ENCODE measurements around the gene MIF. TPM values are rescaled to one million over a fixed set of nuclear protein-coding genes. Genes with fewer than 3 reads are reported as not detected.
"Not testable (repeated sequence)": the region's sequence is repeated elsewhere in the genome, so short reads cannot be mapped to it uniquely, and the experiment has no call there.

The MIF gene
- total and polyA plus RNA-seq, 7 experiments from 2014 or later, result 179 to 1,099 (median 211) TPM

DNA sequence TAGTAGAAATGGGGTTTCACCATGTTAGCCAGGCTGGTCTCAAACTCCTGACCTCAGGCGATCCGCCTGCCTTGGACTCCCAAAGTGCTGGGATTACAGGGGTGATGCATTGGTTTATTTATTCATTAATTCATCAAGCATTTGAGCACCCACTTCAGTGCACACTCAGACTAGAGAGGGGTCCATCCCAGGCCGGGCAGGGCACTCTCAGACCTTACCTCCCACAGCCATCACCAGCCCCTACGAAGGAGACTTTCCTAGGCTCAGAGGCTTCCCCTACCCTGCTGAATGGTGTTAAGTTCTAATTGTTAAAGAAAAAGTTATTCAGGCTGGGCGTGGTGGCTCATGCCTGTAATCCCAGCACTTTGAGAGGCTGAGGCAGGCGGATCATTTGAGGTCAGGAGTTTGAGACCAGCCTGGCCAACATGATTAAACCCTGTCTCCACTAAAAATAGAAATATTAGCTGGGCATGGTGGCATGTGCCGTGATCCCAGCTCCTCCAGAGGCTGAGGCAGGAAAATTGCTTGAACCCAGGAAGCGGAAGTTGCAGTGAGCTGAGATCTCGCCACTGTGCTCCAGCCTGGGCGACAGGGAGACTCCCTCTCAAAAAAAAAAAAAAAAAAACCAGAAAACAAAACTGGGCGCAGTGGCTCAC lies 29.6 kb upstream of the MIF start:
- intact Hi-C loops (cut with micrococcal nuclease), result loop anchor here (5.0 to 10.0 kb wide), 2 partner anchors 90 to 93 kb away; no protein-coding TSS in a partner anchor
- CTCF ChIA-PET, result interaction anchor here (0.6 to 2.3 kb wide), 3 partner anchors 15 to 292 kb away, joined by 4 to 6 read pairs (median 6); no protein-coding TSS in a partner anchor
- H3K36me3 Mint-ChIP-seq, result peaks cover 0 to 34% (median 15%) of the 10 kb centered on the region in 5 donors
- H3K36me3 ChIP-seq (ENCODE audit: control insufficient read depth in 2 of 3, insufficient read depth in 3 of 3, low read length in 3 of 3), result peaks cover 0 to 20% (median 0%) of the 10 kb centered on the region in 3 experiments
- not testable (repeated sequence) for H3K27me3 Mint-ChIP-seq; ATAC-seq; H3K4me3 ChIP-seq (ENCODE audit: low read length); H3K27ac ChIP-seq (ENCODE audit: low read depth, low read length); H3K27me3 ChIP-seq (ENCODE audit: control insufficient read depth in 2 of 2, insufficient read depth in 2 of 2, low read length in 2 of 2); H3K9me3 Mint-ChIP-seq; H3K27ac Mint-ChIP-seq; H3K4me1 Mint-ChIP-seq; DNase-seq; H3K4me1 ChIP-seq (ENCODE audit: control insufficient read depth in 2 of 2, insufficient read depth in 2 of 2, low read length in 2 of 2); H3K9me3 ChIP-seq (ENCODE audit: control insufficient read depth in 2 of 3, low read length in 3 of 3); H3K4me3 Mint-ChIP-seq
- POLR2A ChIA-PET, result interaction anchor here (1.6 kb wide), 1 partner anchor 29 kb away, joined by 4 read pairs; no protein-coding TSS in a partner anchor

DNA sequence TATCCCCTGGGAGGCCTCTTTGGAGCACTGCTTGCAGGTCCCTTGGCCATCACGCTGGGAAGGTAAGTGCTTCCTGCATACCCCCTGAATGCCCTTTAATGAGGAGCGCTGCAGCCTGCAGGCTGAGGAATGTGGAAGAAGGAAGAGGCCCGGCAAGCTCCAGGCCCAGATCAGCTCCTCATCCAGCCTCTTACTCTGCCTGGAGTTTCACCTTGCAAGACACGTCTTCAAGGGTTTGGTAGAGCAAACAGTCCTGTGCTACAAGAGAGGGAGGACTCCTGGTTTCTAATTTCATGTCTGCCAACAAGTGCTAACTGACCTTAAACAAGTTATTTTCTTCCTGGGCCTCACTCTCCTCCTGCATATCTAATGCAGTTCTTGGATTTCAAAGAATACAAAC lies 25.6 kb upstream of the MIF start:
- no peaks in the 10 kb centered on the region for H3K4me1 ChIP-seq (ENCODE audit: control insufficient read depth in 2 of 2, insufficient read depth in 2 of 2, low read length in 2 of 2)
- ChIA-PET CTCF (no interaction called here), POLR2A (no interaction called here)
- H3K4me1 Mint-ChIP-seq, result peaks cover 0 to 5% (median 0%) of the 10 kb centered on the region in 7 donors
- no peaks in the 10 kb centered on the region for H3K9me3 ChIP-seq (ENCODE audit: control insufficient read depth in 2 of 3, low read length in 3 of 3)
- H3K27me3 Mint-ChIP-seq, result no peaks in the 10 kb centered on the region
- intact Hi-C loops (cut with micrococcal nuclease), result loop anchor here in 1 of 2 donors (10.0 kb wide), 1 partner anchor 86 kb away; no protein-coding TSS in a partner anchor
- H3K4me3 ChIP-seq (ENCODE audit: low read length), result no peak overlapping the region
- DNase-seq (no peak), ATAC-seq (no peak)
- H3K4me3 Mint-ChIP-seq, result no peak overlapping the region
- H3K36me3 ChIP-seq (ENCODE audit: control insufficient read depth in 2 of 3, insufficient read depth in 3 of 3, low read length in 3 of 3), result peaks cover 0 to 28% (median 0%) of the 10 kb centered on the region in 3 experiments
- no peaks in the 10 kb centered on the region for H3K27me3 ChIP-seq (ENCODE audit: control insufficient read depth in 2 of 2, insufficient read depth in 2 of 2, low read length in 2 of 2)
- H3K27ac ChIP-seq (ENCODE audit: low read depth, low read length), result no peak overlapping the region
- no peaks in the 10 kb centered on the region for H3K9me3 Mint-ChIP-seq
- peaks cover 2 to 30% (median 15%) of the 10 kb centered on the region in 5 donors for H3K36me3 Mint-ChIP-seq
- no peak overlapping the region for H3K27ac Mint-ChIP-seq

GRCh38 chr22:23874871-23875270 lies 19.3 kb upstream of the MIF start:
- CTCF ChIA-PET, result interaction anchor here (0.7 kb wide), 1 partner anchor 237 kb away, joined by 3 read pairs; no protein-coding TSS in a partner anchor
- Histone ChIP-seq H3K27ac (ENCODE audit: low read depth, low read length) (no peak overlapping the region), H3K27me3 (ENCODE audit: control insufficient read depth in 2 of 2, insufficient read depth in 2 of 2, low read length in 2 of 2) (no peaks in the 10 kb centered on the region), H3K9me3 (ENCODE audit: control insufficient read depth in 2 of 3, low read length in 3 of 3) (no peaks in the 10 kb centered on the region), H3K36me3 (ENCODE audit: control insufficient read depth in 2 of 3, insufficient read depth in 3 of 3, low read length in 3 of 3) (peaks cover 0 to 37% (median 0%) of the 10 kb centered on the region in 3 experiments), H3K4me3 (ENCODE audit: low read length) (no peak overlapping the region), H3K4me1 (ENCODE audit: control insufficient read depth in 2 of 2, insufficient read depth in 2 of 2, low read length in 2 of 2) (no peaks in the 10 kb centered on the region)
- peaks cover 1 to 48% (median 7%) of the 10 kb centered on the region in 5 donors for H3K36me3 Mint-ChIP-seq
- H3K27me3 Mint-ChIP-seq, result no peaks in the 10 kb centered on the region
- no peak overlapping the region for H3K27ac Mint-ChIP-seq
- no peak for DNase-seq
- intact Hi-C loops (cut with micrococcal nuclease), result no loop called here
- no peaks in the 10 kb centered on the region for H3K9me3 Mint-ChIP-seq
- POLR2A ChIA-PET, result no interaction called here
- H3K4me3 Mint-ChIP-seq, result no peak overlapping the region
- H3K4me1 Mint-ChIP-seq, result peaks cover 0 to 2% (median 0%) of the 10 kb centered on the region in 7 donors
- no peak for ATAC-seq

GRCh38 chr22:23875801-23876200 lies 18.4 kb upstream of the MIF start:
- Mint-ChIP-seq H3K27ac (no peak overlapping the region), H3K9me3 (no peaks in the 10 kb centered on the region), H3K27me3 (no peaks in the 10 kb centered on the region), H3K4me1 (peaks cover 0 to 2% (median 0%) of the 10 kb centered on the region in 7 donors), H3K36me3 (peaks cover 0 to 49% (median 13%) of the 10 kb centered on the region in 5 donors), H3K4me3 (no peak overlapping the region)
- Histone ChIP-seq H3K27ac (ENCODE audit: low read depth, low read length) (no peak overlapping the region), H3K27me3 (ENCODE audit: control insufficient read depth in 2 of 2, insufficient read depth in 2 of 2, low read length in 2 of 2) (no peaks in the 10 kb centered on the region), H3K9me3 (ENCODE audit: control insufficient read depth in 2 of 3, low read length in 3 of 3) (no peaks in the 10 kb centered on the region), H3K4me3 (ENCODE audit: low read length) (no peak overlapping the region), H3K4me1 (ENCODE audit: control insufficient read depth in 2 of 2, insufficient read depth in 2 of 2, low read length in 2 of 2) (no peaks in the 10 kb centered on the region), H3K36me3 (ENCODE audit: control insufficient read depth in 2 of 3, insufficient read depth in 3 of 3, low read length in 3 of 3) (peaks cover 0 to 32% (median 0%) of the 10 kb centered on the region in 3 experiments)
- CTCF ChIA-PET, result no interaction called here
- ATAC-seq (no peak), DNase-seq (no peak)
- intact Hi-C loops (cut with micrococcal nuclease), result no loop called here
- POLR2A ChIA-PET, result no interaction called here

GRCh38 chr22:23877566-23877965 lies 16.6 kb upstream of the MIF start:
- Histone ChIP-seq H3K4me3 (ENCODE audit: low read length) (no peak overlapping the region), H3K27me3 (ENCODE audit: control insufficient read depth in 2 of 2, insufficient read depth in 2 of 2, low read length in 2 of 2) (no peaks in the 10 kb centered on the region), H3K4me1 (ENCODE audit: control insufficient read depth in 2 of 2, insufficient read depth in 2 of 2, low read length in 2 of 2) (no peaks in the 10 kb centered on the region), H3K36me3 (ENCODE audit: control insufficient read depth in 2 of 3, insufficient read depth in 3 of 3, low read length in 3 of 3) (peaks cover 0 to 34% (median 0%) of the 10 kb centered on the region in 3 experiments), H3K9me3 (ENCODE audit: control insufficient read depth in 2 of 3, low read length in 3 of 3) (no peaks in the 10 kb centered on the region), H3K27ac (ENCODE audit: low read depth, low read length) (no peak overlapping the region)
- no peak overlapping the region for H3K4me3 Mint-ChIP-seq
- H3K27ac Mint-ChIP-seq, result no peak overlapping the region
- intact Hi-C loops (cut with micrococcal nuclease), result no loop called here
- H3K36me3 Mint-ChIP-seq, result peaks cover 0 to 60% (median 25%) of the 10 kb centered on the region in 5 donors
- ATAC-seq (no peak), DNase-seq (no peak)
- no peaks in the 10 kb centered on the region for H3K9me3 Mint-ChIP-seq
- CTCF ChIA-PET, result no interaction called here
- H3K27me3 Mint-ChIP-seq, result no peaks in the 10 kb centered on the region
- POLR2A ChIA-PET, result interaction anchor here (1.0 kb wide), 1 partner anchor 13 kb away, joined by 4 read pairs; no protein-coding TSS in a partner anchor
- H3K4me1 Mint-ChIP-seq, result peaks cover 0 to 3% (median 0%) of the 10 kb centered on the region in 7 donors

DNA sequence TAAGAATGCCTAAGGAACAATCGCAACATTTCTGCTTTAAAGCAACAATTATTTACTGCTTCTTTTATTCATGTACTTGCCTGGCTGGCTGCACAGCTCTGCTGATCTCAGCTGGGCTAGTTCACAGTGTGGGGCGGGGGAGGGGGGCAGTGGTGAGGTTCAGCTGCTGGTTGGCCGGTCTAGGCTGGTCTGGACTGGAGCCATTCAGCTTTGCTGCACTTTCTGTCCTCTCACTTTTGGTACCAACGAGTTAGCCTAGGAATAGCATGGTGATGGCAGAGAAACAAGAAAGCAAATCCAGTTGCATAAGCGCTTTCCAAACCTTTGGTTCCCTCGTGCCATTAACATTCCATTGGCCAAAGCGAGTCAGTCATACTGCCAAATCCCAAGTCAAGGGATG lies 16.0 kb upstream of the MIF start:
- no peaks in the 10 kb centered on the region for H3K27me3 ChIP-seq (ENCODE audit: control insufficient read depth in 2 of 2, insufficient read depth in 2 of 2, low read length in 2 of 2)
- ATAC-seq (no peak), DNase-seq (no peak)
- no peak overlapping the region for H3K4me3 ChIP-seq (ENCODE audit: low read length)
- H3K9me3 ChIP-seq (ENCODE audit: control insufficient read depth in 2 of 3, low read length in 3 of 3), result no peaks in the 10 kb centered on the region
- H3K4me1 ChIP-seq (ENCODE audit: control insufficient read depth in 2 of 2, insufficient read depth in 2 of 2, low read length in 2 of 2), result no peaks in the 10 kb centered on the region
- ChIA-PET POLR2A (interaction anchor here (1.0 kb wide), 1 partner anchor 12 kb away, joined by 4 read pairs; no protein-coding TSS in a partner anchor), CTCF (no interaction called here)
- intact Hi-C loops (cut with micrococcal nuclease), result no loop called here
- Mint-ChIP-seq H3K9me3 (no peaks in the 10 kb centered on the region), H3K4me3 (no peak overlapping the region), H3K36me3 (peaks cover 0 to 62% (median 25%) of the 10 kb centered on the region in 5 donors), H3K27me3 (no peaks in the 10 kb centered on the region), H3K4me1 (peaks cover 0 to 3% (median 0%) of the 10 kb centered on the region in 7 donors), H3K27ac (no peak overlapping the region)
- H3K27ac ChIP-seq (ENCODE audit: low read depth, low read length), result no peak overlapping the region
- peaks cover 0 to 37% (median 0%) of the 10 kb centered on the region in 3 experiments for H3K36me3 ChIP-seq (ENCODE audit: control insufficient read depth in 2 of 3, insufficient read depth in 3 of 3, low read length in 3 of 3)

All from naive thymus-derived CD4-positive, alpha-beta T cell (primary cell).